ENCODE data around the gene LRRC56. TPM values are rescaled to one million over a fixed set of nuclear protein-coding genes. Genes with fewer than 3 reads are reported as not detected.
A peak's percentile ranks its signal among the peaks of the same experiment; 100 is the strongest.

LRRC56 gene
- total and polyA plus RNA-seq, 2 of the 13 experiments (the other 11 are each of a cell fraction or from before 2014, with no cell fraction given) = 0.11 to 0.29 TPM

DNA sequence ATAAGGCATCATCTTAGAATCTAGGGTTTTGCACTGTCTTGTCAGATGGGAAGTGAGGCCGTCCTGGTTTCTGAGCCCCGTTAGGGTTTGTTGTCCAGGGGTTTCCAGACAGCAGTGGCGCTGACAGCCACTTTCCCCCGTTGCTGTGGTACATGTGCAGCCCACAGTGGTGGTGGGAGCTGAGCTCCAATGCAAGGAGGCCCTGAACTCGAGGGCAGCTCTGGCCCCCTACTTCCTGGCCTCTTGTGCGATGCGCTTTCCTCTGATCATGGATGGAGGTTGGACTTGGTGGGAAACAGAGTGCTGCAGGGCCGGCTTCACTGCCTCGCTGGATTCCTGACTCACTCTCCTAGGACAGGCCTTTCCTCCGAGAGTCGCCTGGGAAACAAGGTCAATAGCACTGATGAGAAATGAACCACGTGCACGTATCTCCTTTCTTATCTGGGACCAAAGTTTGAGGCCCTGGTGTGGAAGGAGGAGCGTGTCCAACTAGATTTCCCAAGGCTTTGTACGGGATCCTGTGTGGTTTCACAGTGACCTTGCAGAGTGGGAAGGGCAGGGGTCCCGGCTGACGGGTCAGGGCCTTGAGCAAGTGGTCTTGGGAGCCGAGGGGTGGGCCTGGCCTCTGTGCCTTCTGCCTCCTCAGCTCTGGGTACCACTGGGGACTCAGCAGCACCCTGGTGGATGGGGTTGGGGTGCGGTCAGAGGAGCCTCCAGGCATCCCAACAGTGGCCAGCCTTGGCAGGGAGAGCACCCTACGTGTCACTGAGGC, 42.7 kb downstream of the LRRC56 start (continued):
- TF ChIP-seq, protein P1, sequence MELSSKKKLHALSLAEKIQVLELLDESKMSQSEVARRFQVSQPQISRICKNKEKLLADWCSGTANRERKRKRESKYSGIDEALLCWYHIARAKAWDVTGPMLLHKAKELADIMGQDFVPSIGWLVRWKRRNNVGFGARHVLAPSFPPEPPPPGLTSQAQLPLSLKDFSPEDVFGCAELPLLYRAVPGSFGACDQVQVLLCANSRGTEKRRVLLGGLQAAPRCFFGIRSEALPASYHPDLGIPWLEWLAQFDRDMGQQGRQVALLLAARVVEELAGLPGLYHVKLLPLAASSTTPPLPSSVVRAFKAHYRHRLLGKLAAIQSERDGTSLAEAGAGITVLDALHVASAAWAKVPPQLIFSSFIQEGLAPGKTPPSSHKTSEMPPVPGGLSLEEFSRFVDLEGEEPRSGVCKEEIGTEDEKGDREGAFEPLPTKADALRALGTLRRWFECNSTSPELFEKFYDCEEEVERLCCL (CRISPR knock-in tag; IDR thresholded peaks at IDR 0.05; ENCODE audit: borderline replicate concordance) = no peak
- TF ChIP-seq ZNF652 (CRISPR knock-in tag; IDR thresholded peaks at IDR 0.05; ENCODE audit: borderline replicate concordance, low read depth) (no peak), ZBTB8A (CRISPR knock-in tag; IDR thresholded peaks at IDR 0.05; ENCODE audit: borderline replicate concordance, low read depth) (no peak), ZNF331 (CRISPR knock-in tag; IDR thresholded peaks at IDR 0.05) (no peak; the same call in 1 of the 2 replicates), PCBP2 (optimal IDR thresholded peaks at IDR 0.05; ENCODE audit: low read depth, low read length, poor library complexity, severe bottlenecking) (no peak), ZNF530 (CRISPR knock-in tag; IDR thresholded peaks at IDR 0.05; ENCODE audit: low read depth) (no peak), ZMYM2 (CRISPR knock-in tag; IDR thresholded peaks at IDR 0.05) (peak; percentile 76), PAX8 (CRISPR knock-in tag; IDR thresholded peaks at IDR 0.05; ENCODE audit: borderline replicate concordance) (no peak), ZNF570 (CRISPR knock-in tag; IDR thresholded peaks at IDR 0.05; ENCODE audit: borderline replicate concordance) (no peak), SRSF4 (IDR thresholded peaks at IDR 0.05; ENCODE audit: low read depth, low read length, poor library complexity, severe bottlenecking) (no peak), MED13 (CRISPR knock-in tag; IDR thresholded peaks at IDR 0.05) (no peak), ZNF382 (CRISPR knock-in tag; IDR thresholded peaks at IDR 0.05; ENCODE audit: borderline replicate concordance) (no peak), SMAD9 (CRISPR knock-in tag; IDR thresholded peaks at IDR 0.05) (no peak), ZNF431 (CRISPR knock-in tag; IDR thresholded peaks at IDR 0.05; ENCODE audit: borderline replicate concordance, low read depth) (no peak), CCAR2 (optimal IDR thresholded peaks at IDR 0.05; ENCODE audit: low read depth, low read length) (no peak), NR2F1 (CRISPR knock-in tag; IDR thresholded peaks at IDR 0.05) (peak; percentile 38 to 51; a peak in 3 of 4 replicates)
- TF ChIP-seq, protein P2, sequence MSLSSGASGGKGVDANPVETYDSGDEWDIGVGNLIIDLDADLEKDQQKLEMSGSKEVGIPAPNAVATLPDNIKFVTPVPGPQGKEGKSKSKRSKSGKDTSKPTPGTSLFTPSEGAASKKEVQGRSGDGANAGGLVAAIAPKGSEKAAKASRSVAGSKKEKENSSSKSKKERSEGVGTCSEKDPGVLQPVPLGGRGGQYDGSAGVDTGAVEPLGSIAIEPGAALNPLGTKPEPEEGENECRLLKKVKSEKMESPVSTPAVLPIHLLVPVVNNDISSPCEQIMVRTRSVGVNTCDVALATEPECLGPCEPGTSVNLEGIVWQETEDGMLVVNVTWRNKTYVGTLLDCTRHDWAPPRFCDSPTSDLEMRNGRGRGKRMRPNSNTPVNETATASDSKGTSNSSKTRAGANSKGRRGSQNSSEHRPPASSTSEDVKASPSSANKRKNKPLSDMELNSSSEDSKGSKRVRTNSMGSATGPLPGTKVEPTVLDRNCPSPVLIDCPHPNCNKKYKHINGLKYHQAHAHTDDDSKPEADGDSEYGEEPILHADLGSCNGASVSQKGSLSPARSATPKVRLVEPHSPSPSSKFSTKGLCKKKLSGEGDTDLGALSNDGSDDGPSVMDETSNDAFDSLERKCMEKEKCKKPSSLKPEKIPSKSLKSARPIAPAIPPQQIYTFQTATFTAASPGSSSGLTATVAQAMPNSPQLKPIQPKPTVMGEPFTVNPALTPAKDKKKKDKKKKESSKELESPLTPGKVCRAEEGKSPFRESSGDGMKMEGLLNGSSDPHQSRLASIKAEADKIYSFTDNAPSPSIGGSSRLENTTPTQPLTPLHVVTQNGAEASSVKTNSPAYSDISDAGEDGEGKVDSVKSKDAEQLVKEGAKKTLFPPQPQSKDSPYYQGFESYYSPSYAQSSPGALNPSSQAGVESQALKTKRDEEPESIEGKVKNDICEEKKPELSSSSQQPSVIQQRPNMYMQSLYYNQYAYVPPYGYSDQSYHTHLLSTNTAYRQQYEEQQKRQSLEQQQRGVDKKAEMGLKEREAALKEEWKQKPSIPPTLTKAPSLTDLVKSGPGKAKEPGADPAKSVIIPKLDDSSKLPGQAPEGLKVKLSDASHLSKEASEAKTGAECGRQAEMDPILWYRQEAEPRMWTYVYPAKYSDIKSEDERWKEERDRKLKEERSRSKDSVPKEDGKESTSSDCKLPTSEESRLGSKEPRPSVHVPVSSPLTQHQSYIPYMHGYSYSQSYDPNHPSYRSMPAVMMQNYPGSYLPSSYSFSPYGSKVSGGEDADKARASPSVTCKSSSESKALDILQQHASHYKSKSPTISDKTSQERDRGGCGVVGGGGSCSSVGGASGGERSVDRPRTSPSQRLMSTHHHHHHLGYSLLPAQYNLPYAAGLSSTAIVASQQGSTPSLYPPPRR (CRISPR knock-in tag; IDR thresholded peaks at IDR 0.05; ENCODE audit: borderline replicate concordance) = no peak
- TF ChIP-seq, protein P3, sequence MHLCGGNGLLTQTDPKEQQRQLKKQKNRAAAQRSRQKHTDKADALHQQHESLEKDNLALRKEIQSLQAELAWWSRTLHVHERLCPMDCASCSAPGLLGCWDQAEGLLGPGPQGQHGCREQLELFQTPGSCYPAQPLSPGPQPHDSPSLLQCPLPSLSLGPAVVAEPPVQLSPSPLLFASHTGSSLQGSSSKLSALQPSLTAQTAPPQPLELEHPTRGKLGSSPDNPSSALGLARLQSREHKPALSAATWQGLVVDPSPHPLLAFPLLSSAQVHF (CRISPR knock-in tag; IDR thresholded peaks at IDR 0.05) = no peak
- TF ChIP-seq, protein P4, sequence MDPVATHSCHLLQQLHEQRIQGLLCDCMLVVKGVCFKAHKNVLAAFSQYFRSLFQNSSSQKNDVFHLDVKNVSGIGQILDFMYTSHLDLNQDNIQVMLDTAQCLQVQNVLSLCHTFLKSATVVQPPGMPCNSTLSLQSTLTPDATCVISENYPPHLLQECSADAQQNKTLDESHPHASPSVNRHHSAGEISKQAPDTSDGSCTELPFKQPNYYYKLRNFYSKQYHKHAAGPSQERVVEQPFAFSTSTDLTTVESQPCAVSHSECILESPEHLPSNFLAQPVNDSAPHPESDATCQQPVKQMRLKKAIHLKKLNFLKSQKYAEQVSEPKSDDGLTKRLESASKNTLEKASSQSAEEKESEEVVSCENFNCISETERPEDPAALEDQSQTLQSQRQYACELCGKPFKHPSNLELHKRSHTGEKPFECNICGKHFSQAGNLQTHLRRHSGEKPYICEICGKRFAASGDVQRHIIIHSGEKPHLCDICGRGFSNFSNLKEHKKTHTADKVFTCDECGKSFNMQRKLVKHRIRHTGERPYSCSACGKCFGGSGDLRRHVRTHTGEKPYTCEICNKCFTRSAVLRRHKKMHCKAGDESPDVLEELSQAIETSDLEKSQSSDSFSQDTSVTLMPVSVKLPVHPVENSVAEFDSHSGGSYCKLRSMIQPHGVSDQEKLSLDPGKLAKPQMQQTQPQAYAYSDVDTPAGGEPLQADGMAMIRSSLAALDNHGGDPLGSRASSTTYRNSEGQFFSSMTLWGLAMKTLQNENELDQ (CRISPR knock-in tag; IDR thresholded peaks at IDR 0.05; ENCODE audit: borderline replicate concordance) = no peak
